ENCODE data around the gene NUFIP2.
"Not testable (repeated sequence)": the region's sequence is repeated elsewhere in the genome, so short reads cannot be mapped to it uniquely, and the experiment has no call there.

- TF ChIP-seq, protein P1, sequence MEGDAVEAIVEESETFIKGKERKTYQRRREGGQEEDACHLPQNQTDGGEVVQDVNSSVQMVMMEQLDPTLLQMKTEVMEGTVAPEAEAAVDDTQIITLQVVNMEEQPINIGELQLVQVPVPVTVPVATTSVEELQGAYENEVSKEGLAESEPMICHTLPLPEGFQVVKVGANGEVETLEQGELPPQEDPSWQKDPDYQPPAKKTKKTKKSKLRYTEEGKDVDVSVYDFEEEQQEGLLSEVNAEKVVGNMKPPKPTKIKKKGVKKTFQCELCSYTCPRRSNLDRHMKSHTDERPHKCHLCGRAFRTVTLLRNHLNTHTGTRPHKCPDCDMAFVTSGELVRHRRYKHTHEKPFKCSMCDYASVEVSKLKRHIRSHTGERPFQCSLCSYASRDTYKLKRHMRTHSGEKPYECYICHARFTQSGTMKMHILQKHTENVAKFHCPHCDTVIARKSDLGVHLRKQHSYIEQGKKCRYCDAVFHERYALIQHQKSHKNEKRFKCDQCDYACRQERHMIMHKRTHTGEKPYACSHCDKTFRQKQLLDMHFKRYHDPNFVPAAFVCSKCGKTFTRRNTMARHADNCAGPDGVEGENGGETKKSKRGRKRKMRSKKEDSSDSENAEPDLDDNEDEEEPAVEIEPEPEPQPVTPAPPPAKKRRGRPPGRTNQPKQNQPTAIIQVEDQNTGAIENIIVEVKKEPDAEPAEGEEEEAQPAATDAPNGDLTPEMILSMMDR (IDR thresholded peaks at IDR 0.05; ENCODE audit: low read depth, low read length, missing input control), result not testable (repeated sequence)
- TF ChIP-seq FOXA2 (IDR thresholded peaks at IDR 0.05); YY1 (IDR thresholded peaks at IDR 0.05); TAF1 (conservative IDR thresholded peaks at IDR 0.05); SP1 (IDR thresholded peaks at IDR 0.05); GABPA (IDR thresholded peaks at IDR 0.05 in 1 of 2, conservative IDR thresholded peaks at IDR 0.05 in 1 of 2); FOXA1 (IDR thresholded peaks at IDR 0.05); ATF3 (IDR thresholded peaks at IDR 0.05); RAD21 (IDR thresholded peaks at IDR 0.05); JUND (IDR thresholded peaks at IDR 0.05): not testable (repeated sequence)
- TF ChIP-seq, protein P2, sequence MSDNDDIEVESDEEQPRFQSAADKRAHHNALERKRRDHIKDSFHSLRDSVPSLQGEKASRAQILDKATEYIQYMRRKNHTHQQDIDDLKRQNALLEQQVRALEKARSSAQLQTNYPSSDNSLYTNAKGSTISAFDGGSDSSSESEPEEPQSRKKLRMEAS (IDR thresholded peaks at IDR 0.05), result not testable (repeated sequence)
- TF ChIP-seq, protein P3, sequence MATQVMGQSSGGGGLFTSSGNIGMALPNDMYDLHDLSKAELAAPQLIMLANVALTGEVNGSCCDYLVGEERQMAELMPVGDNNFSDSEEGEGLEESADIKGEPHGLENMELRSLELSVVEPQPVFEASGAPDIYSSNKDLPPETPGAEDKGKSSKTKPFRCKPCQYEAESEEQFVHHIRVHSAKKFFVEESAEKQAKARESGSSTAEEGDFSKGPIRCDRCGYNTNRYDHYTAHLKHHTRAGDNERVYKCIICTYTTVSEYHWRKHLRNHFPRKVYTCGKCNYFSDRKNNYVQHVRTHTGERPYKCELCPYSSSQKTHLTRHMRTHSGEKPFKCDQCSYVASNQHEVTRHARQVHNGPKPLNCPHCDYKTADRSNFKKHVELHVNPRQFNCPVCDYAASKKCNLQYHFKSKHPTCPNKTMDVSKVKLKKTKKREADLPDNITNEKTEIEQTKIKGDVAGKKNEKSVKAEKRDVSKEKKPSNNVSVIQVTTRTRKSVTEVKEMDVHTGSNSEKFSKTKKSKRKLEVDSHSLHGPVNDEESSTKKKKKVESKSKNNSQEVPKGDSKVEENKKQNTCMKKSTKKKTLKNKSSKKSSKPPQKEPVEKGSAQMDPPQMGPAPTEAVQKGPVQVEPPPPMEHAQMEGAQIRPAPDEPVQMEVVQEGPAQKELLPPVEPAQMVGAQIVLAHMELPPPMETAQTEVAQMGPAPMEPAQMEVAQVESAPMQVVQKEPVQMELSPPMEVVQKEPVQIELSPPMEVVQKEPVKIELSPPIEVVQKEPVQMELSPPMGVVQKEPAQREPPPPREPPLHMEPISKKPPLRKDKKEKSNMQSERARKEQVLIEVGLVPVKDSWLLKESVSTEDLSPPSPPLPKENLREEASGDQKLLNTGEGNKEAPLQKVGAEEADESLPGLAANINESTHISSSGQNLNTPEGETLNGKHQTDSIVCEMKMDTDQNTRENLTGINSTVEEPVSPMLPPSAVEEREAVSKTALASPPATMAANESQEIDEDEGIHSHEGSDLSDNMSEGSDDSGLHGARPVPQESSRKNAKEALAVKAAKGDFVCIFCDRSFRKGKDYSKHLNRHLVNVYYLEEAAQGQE (IDR thresholded peaks at IDR 0.05), result not testable (repeated sequence)
Measured at GRCh38 chr17:29339016-29339415, 45.1 kb upstream of the NUFIP2 start.
